SK-N-SH (cell line): ENCODE results near the gene USP36.

Source experiments
- FOXJ3 ChIP-seq: sonication (generic); formaldehyde crosslinking; IDR thresholded peaks from 2 replicates; pipeline ENCODE4 v1.5.1; 2020; ENCODE audit warnings: mild to moderate bottlenecking, missing genetic modification reagents
- GABPA ChIP-seq: IDR thresholded peaks from 2 replicates; pipeline ENCODE4 v1.4.0; 2012; ENCODE audit warnings: low read depth, mild to moderate bottlenecking
- IRF3 ChIP-seq: fragments of 150-350 bp; IDR thresholded peaks from 2 replicates; pipeline ENCODE4 v1.6.1; 2016; ENCODE audit warnings: mild to moderate bottlenecking, low read depth, low read length
- TAF1 ChIP-seq: IDR thresholded peaks from 2 replicates; pipeline ENCODE4 v1.6.1; 2012; ENCODE audit warnings: low read depth, mild to moderate bottlenecking, low read length, moderate library complexity, borderline replicate concordance
- TF ChIP-seq, protein P1 (sequence below): fragments of 200-600 bp; sonication (generic); IDR thresholded peaks from 2 replicates; pipeline ENCODE4 v1.6.1; 2017; ENCODE audit warnings: antibody characterized with exemption, mild to moderate bottlenecking, moderate library complexity

- TF ChIP-seq, protein P1, sequence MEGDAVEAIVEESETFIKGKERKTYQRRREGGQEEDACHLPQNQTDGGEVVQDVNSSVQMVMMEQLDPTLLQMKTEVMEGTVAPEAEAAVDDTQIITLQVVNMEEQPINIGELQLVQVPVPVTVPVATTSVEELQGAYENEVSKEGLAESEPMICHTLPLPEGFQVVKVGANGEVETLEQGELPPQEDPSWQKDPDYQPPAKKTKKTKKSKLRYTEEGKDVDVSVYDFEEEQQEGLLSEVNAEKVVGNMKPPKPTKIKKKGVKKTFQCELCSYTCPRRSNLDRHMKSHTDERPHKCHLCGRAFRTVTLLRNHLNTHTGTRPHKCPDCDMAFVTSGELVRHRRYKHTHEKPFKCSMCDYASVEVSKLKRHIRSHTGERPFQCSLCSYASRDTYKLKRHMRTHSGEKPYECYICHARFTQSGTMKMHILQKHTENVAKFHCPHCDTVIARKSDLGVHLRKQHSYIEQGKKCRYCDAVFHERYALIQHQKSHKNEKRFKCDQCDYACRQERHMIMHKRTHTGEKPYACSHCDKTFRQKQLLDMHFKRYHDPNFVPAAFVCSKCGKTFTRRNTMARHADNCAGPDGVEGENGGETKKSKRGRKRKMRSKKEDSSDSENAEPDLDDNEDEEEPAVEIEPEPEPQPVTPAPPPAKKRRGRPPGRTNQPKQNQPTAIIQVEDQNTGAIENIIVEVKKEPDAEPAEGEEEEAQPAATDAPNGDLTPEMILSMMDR, result no peak
- no peak for TF ChIP-seq TAF1
- TF ChIP-seq IRF3, result no peak
- no peak for TF ChIP-seq GABPA
- no peak for TF ChIP-seq FOXJ3 (CRISPR knock-in tag)
These were observed 2.0 kb downstream of the USP36 start for GRCh38 chr17:78838574-78839005.
